SK-N-SH treated with all-trans-retinoic acid at 6 μM for 48 hours (cell line): ENCODE measurements around the gene ATG16L1.

Experiments used
- ARNTL ChIP-seq: fragments of 450-650 bp; formaldehyde crosslinking; IDR thresholded peaks from 2 replicates; pipeline ENCODE4 v1.5.0; 2020; ENCODE audit warnings: low read depth, mild to moderate bottlenecking, moderate library complexity, borderline replicate concordance
- RARB ChIP-seq: fragments of 250-450 bp; sonication (Bioruptor Pico); IDR thresholded peaks from 2 replicates; pipeline ENCODE4 v1.8.0; 2021; ENCODE audit warnings: mild to moderate bottlenecking, moderate library complexity
- SNAI2 ChIP-seq: fragments of 250-450 bp; sonication (Bioruptor Pico); IDR thresholded peaks from 2 replicates; pipeline ENCODE4 v1.5.0; 2020; ENCODE audit warnings: mild to moderate bottlenecking, moderate library complexity
- TOX ChIP-seq: fragments of 250-450 bp; sonication (Bioruptor Pico); IDR thresholded peaks from 2 replicates; pipeline ENCODE4 v1.8.0; 2021; ENCODE audit warnings: mild to moderate bottlenecking, moderate library complexity, borderline replicate concordance
- ZC3H10 ChIP-seq: fragments of 250-450 bp; sonication (Bioruptor Pico); IDR thresholded peaks from 2 replicates; pipeline ENCODE4 v1.5.1; 2021; ENCODE audit warnings: mild to moderate bottlenecking, moderate library complexity
- ZFP3 ChIP-seq: fragments of 250-450 bp; sonication (Bioruptor Pico); IDR thresholded peaks from 2 replicates; pipeline ENCODE4 v1.5.0; 2020; ENCODE audit warnings: mild to moderate bottlenecking, moderate library complexity
- ZFP30 ChIP-seq: fragments of 450-650 bp; formaldehyde crosslinking; IDR thresholded peaks from 2 replicates; pipeline ENCODE4 v1.5.0; 2022; ENCODE audit warnings: mild to moderate bottlenecking, moderate library complexity
- ZNF70 ChIP-seq: fragments of 450-650 bp; formaldehyde crosslinking; IDR thresholded peaks from 2 replicates; pipeline ENCODE4 v1.5.0; 2020; ENCODE audit warnings: mild to moderate bottlenecking, moderate library complexity
- TF ChIP-seq, protein P1 (sequence below): fragments of 250-450 bp; sonication (Bioruptor Pico); IDR thresholded peaks from 2 replicates; pipeline ENCODE4 v1.8.0; 2020; ENCODE audit warnings: mild to moderate bottlenecking, moderate library complexity, borderline replicate concordance
- TF ChIP-seq, protein P2 (sequence below): fragments of 250-450 bp; sonication (Bioruptor Pico); IDR thresholded peaks from 2 replicates; pipeline ENCODE4 v1.5.1; 2020; ENCODE audit warnings: low read depth, mild to moderate bottlenecking, moderate library complexity

DNA sequence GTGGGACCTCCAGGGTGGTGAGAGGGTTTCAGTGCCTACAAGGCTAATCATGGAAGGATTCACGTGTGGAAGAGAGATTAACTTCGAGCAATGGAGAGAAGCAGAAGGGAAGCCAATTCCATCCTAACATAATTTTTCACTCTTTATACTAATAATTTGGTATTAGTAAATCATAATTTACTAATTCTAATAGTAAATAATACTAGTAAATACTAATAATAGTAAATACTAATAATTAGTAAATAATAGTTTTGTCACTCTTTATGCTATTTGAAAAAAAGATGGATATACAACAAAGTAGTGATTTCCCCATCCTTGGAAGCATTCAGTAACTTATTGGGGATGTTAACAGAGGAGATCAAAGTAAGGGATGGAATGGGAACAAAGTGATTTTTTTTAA, 49.8 kb downstream of the ATG16L1 start:
- TF ChIP-seq ZFP3 (CRISPR knock-in tag) (no peak), ZC3H10 (no peak), ZFP30 (no peak), TOX (CRISPR knock-in tag) (no peak), ZNF70 (CRISPR knock-in tag) (no peak), ARNTL (CRISPR knock-in tag) (no peak), RARB (no peak), SNAI2 (CRISPR knock-in tag) (no peak)
- TF ChIP-seq, protein P1, sequence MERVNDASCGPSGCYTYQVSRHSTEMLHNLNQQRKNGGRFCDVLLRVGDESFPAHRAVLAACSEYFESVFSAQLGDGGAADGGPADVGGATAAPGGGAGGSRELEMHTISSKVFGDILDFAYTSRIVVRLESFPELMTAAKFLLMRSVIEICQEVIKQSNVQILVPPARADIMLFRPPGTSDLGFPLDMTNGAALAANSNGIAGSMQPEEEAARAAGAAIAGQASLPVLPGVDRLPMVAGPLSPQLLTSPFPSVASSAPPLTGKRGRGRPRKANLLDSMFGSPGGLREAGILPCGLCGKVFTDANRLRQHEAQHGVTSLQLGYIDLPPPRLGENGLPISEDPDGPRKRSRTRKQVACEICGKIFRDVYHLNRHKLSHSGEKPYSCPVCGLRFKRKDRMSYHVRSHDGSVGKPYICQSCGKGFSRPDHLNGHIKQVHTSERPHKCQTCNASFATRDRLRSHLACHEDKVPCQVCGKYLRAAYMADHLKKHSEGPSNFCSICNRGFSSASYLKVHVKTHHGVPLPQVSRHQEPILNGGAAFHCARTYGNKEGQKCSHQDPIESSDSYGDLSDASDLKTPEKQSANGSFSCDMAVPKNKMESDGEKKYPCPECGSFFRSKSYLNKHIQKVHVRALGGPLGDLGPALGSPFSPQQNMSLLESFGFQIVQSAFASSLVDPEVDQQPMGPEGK (CRISPR knock-in tag): no peak
- TF ChIP-seq, protein P2, sequence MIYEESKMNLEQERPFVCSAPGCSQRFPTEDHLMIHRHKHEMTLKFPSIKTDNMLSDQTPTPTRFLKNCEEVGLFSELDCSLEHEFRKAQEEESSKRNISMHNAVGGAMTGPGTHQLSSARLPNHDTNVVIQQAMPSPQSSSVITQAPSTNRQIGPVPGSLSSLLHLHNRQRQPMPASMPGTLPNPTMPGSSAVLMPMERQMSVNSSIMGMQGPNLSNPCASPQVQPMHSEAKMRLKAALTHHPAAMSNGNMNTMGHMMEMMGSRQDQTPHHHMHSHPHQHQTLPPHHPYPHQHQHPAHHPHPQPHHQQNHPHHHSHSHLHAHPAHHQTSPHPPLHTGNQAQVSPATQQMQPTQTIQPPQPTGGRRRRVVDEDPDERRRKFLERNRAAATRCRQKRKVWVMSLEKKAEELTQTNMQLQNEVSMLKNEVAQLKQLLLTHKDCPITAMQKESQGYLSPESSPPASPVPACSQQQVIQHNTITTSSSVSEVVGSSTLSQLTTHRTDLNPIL: no peak
